HCT116 (cell line): ENCODE measurements around the gene CAT.

Experiments
- CEBPB ChIP-seq: IDR thresholded peaks from 2 replicates; pipeline ENCODE4 v1.6.1; 2012; ENCODE audit warnings: low read depth
- EZH2 ChIP-seq: fragments of 200-600 bp; sonication (generic); IDR thresholded peaks from 2 replicates; pipeline ENCODE4 v1.6.1; 2017; ENCODE audit warnings: antibody characterized with exemption, mixed run types
- EZH2phosphoT487 ChIP-seq: fragments of 200-600 bp; IDR thresholded peaks from 2 replicates; pipeline ENCODE4 v1.6.1; 2018; ENCODE audit warnings: antibody characterized with exemption, borderline replicate concordance
- POLR2AphosphoS5 ChIP-seq: IDR thresholded peaks from 2 replicates; pipeline ENCODE4 v1.6.1; 2011; ENCODE audit warnings: mild to moderate bottlenecking, low read depth, low read length, moderate library complexity
- SIN3A ChIP-seq: IDR thresholded peaks from 2 replicates; pipeline ENCODE4 v1.6.1; 2012; ENCODE audit warnings: low read depth
- TF ChIP-seq, protein P1 (sequence below), 3 experiments: fragments of 200-600 bp in 1 of 3; sonication (generic) in 1 of 3; IDR thresholded peaks in 2 of 3; conservative IDR thresholded peaks in 1 of 3; 2 replicates each; pipeline ENCODE4 v1.5.1; 2012 to 2017; ENCODE audit warnings: low read depth in 2 of 3, low read length in 2 of 3, antibody characterized with exemption in 1 of 3, borderline replicate concordance in 1 of 3, control low read depth in 1 of 3, mild to moderate bottlenecking in 1 of 3, mixed read lengths in 1 of 3, mixed run types in 1 of 3, moderate library complexity in 1 of 3; ENCODE audit not compliant: insufficient read depth in 1 of 3
- TF ChIP-seq, protein P2 (sequence below): IDR thresholded peaks from 2 replicates; pipeline ENCODE4 v1.6.1; 2012

DNA sequence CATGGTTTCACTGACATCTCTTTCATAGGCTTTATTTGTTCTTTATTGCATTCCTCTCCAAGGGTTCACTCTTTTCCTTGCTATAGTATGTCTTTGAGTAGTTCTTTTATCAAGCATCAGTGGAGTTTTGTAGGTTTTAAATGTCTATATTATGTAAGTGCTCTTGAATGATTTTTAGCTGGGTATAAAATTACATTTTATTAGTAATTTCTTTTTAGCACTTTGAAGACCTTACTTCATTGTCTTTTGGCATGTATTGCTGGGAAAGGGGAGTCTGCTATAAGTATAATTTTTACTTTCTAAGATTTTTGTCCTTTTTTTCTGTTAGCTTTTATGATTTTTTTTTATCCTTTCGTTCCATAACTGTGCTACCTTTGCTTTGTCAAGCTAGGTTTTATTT, 25.5 kb upstream of the CAT start:
- TF ChIP-seq POLR2AphosphoS5, result no peak
- TF ChIP-seq EZH2, result no peak
- no peak for TF ChIP-seq CEBPB
- TF ChIP-seq SIN3A, result no peak
- TF ChIP-seq, protein P1, sequence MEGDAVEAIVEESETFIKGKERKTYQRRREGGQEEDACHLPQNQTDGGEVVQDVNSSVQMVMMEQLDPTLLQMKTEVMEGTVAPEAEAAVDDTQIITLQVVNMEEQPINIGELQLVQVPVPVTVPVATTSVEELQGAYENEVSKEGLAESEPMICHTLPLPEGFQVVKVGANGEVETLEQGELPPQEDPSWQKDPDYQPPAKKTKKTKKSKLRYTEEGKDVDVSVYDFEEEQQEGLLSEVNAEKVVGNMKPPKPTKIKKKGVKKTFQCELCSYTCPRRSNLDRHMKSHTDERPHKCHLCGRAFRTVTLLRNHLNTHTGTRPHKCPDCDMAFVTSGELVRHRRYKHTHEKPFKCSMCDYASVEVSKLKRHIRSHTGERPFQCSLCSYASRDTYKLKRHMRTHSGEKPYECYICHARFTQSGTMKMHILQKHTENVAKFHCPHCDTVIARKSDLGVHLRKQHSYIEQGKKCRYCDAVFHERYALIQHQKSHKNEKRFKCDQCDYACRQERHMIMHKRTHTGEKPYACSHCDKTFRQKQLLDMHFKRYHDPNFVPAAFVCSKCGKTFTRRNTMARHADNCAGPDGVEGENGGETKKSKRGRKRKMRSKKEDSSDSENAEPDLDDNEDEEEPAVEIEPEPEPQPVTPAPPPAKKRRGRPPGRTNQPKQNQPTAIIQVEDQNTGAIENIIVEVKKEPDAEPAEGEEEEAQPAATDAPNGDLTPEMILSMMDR (IDR thresholded peaks at IDR 0.05 in 2 of 3, conservative IDR thresholded peaks at IDR 0.05 in 1 of 3; ENCODE audit: borderline replicate concordance in 1 of 3, insufficient read depth in 1 of 3, low read depth in 2 of 3, low read length in 2 of 3), result no peak
- no peak for TF ChIP-seq EZH2phosphoT487
- TF ChIP-seq, protein P2, sequence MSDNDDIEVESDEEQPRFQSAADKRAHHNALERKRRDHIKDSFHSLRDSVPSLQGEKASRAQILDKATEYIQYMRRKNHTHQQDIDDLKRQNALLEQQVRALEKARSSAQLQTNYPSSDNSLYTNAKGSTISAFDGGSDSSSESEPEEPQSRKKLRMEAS, result no peak
